ENCODE data around the gene TEKT2.

Gene TEKT2, protein sequence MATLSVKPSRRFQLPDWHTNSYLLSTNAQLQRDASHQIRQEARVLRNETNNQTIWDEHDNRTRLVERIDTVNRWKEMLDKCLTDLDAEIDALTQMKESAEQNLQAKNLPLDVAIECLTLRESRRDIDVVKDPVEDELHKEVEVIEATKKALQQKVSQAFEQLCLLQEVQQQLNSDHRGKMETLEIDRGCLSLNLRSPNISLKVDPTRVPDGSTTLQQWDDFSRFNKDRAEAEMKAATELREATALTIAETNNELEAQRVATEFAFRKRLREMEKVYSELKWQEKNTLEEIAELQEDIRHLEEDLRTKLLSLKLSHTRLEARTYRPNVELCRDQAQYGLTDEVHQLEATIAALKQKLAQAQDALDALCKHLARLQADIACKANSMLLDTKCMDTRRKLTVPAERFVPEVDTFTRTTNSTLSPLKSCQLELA

DNA sequence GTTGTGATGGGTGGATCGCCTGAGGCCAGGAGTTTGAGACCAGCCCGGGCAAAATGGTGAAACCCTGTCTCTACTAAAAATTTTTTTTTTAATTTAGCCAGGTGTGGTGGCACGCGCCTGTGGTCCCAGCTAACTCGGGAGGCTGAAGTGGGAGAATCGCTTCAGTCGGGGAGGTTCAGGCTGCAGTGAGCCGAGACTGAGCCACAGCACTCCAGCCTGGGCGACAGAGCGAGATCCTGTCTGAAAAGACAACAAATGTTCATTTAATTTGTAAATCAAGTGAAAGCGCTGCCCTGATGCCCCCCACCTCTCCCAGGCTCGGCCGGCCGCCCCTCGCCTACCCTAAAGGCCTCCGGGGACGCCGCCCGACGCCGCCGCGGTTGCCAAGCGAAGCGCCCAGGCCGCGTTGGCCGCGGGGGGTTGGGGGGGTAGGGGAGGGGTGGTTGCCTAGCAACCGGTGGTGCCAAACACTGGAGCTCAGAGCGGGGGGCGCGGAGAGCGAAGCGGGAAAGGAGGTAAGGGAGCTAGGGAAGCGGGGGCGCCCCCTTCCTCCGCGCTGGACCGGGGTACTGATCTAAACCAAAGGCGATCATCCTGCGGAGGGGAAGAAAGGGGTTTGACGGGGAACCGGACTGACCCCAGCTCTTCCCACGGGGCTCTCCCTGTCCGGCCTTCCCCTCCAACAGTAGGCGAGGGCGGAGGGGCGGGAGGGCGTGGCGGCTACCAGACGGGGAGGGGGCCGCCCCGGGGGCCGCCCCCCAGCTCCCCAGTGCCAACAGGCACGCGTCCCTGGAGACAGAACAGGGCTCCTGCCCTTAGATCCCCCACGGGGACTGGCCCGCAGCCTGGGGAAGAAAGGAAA is at the start of gene TEKT2:
Gene TEKT2, plus strand, starts transcription at position 460 of the 862 bp plus-strand sequence. CDS start 828 bp downstream, outside the sequence.
- no peak for DNase-seq (ENCODE audit: low read depth)

DNA sequence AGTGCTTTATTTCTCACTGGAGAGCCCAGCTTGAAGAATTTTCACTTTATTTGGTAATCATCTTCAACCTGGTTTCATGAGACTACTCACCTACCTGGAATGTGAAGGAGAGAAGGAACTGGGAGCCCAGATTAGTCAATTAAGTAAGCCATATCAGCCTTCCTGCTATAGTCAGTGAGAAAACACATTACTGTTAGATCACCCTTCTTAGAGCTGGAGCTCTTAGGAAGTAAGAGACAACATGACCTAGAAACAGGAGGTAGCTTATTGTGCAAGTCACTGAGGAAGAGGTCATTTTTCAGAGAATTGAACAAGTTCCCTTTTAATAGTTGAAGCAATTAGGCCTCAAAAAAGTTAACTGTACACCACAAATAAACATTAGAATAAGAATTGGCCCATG is 49.2 kb upstream of the TEKT2 start:
- DNase-seq (ENCODE audit: low read depth), result no peak

DNA sequence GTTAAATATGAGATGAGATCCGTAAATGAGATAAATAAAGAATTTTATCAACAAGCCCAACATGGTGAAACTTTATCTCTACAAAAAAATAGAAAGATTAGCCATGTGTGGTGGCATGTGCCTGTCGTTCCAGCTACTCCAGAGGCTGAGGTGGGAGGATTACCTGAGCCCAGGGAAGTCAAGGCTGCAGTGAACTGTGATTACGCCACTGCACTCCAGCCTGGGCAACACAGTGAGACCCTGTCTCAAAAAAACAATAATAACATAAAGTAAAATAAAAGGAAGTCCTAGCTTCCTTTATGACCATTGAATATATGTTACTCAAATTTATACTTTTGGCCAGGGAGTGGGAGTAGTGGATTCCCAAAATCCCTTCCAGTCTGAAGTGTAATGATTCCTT is 48.7 kb upstream of the TEKT2 start:
- DNase-seq (ENCODE audit: low read depth), result no peak

DNA sequence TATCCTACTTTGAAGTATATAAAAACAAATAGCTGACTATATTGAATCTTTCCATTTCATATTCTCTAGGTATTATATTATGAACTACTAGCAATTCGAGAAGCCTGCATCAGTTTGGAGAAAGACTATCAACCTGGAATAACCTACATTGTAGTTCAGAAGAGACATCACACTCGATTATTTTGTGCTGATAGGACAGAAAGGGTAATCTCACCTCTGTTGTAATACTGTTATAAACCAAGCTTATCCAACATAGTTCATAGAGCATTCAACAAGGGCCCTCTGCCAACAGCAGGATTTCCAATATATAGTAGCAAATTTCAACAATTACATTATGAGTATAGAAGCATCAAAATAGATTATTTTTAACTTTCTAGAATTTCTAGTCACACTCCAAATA is 43.7 kb upstream of the TEKT2 start:
- no peak for DNase-seq (ENCODE audit: low read depth)

DNA sequence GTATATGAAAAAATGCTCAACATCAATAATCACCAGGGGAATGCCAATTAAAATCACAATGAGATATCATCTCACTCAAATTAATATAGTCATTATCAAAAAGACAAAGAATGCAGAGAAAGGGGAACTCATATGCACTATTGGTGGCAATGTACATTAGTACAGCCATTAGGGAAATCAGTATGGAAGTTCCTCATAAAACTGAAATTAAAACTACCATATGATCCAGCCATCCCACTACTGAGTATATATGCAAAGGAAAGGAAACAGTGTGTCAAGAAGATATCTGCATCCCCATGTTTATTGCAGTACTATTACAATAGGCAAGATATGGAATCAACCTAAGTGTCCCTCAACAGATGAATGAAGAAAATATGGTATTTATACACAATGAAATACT is 32.1 kb upstream of the TEKT2 start:
- DNase-seq (ENCODE audit: low read depth), result no peak

DNA sequence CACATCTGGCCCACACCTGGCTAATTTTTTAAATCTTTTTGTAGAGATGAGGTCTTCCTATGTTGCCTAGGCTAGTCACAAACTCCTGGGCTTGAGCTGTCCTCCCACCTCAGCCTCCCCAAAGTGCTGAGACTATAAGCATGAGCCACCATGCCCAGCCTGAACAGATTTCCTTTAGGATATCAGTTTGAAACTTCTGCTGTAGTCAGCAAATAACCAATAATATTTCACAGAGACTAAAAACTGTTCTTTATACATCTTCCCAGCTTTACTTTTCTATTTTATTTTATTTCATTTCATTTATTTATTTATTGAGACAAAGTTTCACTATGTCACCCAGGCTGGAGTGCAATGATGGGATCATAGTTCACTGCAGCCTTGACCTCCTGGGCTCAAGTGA is 29.9 kb upstream of the TEKT2 start:
- no peak for DNase-seq (ENCODE audit: low read depth)

DNA sequence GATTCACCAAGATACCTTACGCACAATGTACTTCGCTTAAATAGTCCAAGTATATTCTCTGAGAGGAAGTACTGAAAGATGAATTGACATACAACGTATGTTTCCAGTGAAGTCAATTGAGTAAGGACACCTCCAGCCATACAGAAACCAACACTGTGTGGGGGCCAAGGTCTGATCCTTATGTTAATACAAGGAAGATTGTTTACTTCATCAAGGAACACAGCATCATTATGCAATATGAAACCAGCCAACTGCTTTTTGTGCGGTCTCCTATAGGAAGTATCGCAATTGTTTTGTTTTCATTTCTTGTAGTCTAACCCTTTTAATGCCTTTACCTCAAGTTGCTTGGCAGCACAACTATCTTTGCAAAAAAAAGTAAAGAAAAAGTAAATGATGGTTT is 28.2 kb upstream of the TEKT2 start:
- DNase-seq (ENCODE audit: low read depth), result no peak

DNA sequence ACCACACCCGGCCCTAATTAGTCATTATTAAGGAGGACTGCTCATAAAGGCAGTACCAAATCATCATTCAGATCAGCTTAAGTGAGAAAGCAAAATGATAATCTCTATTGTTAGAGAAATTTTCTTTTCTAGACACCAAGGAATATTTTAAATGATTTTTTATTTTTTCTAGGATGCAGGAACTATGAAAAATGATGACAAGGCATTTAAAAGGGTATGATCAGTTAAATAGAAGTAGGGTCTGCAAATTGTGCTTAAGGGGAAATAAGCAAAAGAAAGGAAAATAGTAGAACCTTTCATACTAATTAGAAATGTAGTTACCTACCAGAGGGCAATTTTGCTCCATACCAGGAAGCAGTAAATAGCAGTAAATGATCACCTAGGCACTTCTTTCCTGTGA is 21.6 kb upstream of the TEKT2 start:
- DNase-seq (ENCODE audit: low read depth), result no peak

DNA sequence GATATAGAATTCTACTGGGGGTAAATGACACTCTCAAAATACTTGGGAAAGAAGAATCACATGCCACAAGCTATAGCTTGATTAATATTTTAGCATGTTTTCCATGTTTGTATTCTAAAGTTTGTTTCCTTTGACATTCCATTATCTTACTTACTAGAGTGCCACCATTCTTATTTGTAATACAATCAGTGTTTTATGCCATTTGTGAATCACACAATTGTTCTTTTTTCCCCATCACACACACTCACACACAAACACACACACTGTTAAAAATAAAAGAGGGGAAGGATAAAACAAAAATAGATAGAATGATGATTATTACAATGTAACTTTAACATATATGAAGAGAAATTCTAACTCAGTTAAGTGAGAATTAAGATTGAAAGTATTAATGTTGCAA is 16.0 kb upstream of the TEKT2 start:
- DNase-seq (ENCODE audit: low read depth), result no peak

DNA sequence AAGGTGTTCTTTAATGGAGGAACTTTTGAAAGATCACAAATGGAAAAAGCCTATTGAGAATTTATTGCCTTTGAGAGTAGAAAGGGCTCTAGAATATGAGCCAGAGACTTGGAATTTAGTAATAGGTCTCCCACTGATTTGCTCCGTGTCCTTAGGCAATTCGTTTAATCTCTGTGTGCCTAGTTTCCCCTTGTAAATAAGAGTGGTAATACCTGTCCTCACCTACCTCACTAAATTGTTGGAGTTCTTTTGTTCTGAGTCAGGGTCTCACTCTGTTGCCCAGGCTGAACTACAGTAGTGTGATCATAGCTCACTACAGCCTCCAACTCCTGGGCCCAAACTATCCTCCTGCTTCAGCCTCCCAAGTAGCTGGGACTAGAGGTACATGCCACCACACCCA is 15.0 kb upstream of the TEKT2 start:
- DNase-seq (ENCODE audit: low read depth), result no peak

DNA sequence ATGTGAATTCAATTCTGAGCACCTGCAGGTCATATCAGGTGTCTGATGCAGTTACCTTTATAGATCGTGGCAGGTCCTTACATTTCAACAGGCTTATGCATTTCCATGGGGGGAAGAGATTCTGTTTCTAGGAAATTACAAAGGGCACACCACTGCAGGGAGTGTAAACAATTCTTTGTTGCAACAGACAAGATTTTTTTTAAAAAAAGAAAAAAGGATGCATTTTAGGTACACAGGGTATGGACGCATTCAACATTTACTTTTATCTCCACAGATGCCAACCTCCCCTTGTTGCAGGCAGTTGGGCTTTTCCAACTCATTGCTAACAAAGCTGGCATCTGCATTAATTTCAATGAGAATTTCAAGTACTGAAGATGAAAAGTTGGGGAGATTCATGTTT is 13.5 kb upstream of the TEKT2 start:
- DNase-seq (ENCODE audit: low read depth), result no peak

DNA sequence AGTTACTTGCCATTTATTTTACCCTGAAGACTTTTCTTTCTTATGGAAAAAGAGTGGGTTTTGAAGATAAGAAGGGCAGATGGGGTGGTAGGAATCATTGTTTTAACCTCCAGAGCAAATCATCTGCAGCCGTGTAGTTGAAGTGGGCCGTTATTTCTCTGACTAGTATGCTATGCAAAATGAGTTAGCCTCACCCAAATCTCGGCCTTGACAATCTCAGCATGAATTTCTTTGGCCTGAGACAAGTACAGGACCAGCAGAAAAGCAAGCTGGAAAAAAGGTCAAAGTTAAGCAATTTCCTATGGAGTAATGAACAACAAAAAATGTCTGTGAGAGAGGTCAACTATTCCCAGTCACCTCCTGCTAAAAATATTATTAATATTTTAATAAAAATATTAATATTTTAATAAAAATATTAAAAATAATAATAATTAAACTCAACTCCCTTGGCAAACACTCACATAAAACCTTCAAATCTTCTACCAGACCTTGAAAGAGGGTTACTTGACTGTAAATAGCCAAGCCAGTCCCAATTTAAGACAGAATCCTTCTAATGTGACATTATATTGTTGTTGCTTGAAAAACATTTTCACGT is 6.8 kb upstream of the TEKT2 start:
- no peak for DNase-seq (ENCODE audit: low read depth)

DNA sequence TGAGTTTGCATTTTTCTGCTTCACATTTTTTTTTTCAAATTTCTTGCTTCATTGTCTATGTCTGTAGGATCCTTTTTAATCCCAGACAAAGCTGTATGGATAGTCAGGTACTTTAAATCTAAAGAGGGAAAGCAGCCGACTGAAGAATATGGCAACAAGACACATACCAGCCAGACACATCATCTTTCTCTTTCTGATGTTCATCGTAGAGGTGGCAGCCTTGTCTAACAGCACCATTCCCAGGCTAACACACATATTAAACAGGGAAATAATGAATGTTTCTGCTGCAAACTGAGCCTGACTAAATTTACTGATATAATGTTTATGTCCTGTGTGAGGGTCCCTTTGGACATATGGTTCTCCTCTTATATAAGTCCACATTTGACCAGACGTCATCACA is 3.7 kb upstream of the TEKT2 start:
- DNase-seq (ENCODE audit: low read depth), result no peak

DNA sequence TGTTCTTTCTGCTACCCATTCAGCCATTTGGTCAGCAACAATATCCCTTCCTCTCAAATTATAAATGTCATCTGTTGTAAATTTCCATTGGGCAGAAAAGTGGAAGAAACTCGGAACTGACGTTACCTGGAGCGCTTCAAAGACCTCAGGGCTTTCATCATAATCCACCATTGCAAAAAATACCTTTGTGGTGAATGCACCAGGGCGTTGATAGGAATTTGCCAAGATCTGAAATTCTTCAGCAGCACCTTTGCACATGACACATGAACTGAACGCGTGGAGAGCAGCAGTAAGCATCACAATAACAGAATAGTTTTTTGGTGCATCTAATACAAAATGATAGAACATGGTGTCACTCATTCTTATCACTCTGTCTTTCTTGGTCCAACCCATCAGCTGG is 3.1 kb upstream of the TEKT2 start:
- no peak for DNase-seq (ENCODE audit: low read depth)

DNA sequence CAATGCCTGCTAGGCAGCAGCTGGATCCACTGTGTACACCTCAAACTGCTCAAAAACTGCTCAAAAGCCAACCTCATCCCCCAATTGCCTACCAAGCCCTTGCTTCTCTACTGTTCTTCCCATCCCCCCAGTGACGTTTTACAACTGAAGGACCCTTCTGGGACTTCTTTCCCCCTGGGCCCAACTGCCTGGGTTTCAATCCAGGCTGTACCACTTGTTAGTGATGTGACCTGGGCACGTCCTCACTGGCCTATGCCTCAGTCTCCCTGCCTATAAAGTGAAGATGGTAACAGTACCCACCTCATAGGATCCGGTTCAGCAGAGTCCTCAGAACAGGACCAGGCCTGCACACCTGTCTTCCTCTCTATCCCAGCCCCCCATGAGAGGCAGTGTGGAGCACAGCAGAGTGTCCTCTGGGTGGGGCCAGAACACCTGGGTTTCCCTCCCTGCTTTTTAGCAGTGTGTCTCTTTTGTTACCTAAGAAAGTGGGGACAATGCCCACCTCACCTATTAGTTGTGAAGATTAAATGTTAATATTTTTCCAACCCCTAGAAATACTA is 1.9 kb upstream of the TEKT2 start:
- no peak for DNase-seq (ENCODE audit: low read depth)

DNA sequence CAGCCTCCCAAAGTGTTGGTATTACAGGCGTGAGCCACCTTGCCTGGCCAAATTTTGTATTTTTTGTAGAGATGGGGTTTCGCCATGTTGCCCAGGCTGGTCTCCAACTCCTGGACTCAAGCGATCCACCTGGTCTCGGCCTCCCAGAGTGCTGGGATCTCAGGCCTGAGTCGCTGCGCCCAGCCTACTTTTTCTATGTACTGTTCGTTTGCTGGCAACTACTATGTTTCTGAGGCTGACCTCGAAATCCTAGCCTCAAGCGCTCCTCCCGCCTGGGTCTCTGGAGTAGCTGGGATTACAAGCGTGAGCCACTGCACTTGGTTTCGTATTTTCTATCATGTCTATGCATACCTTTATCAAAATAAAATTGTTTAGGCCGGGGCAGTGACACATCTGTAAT is 675 bp upstream of the TEKT2 start:
- DNase-seq (ENCODE audit: low read depth), result no peak

DNA sequence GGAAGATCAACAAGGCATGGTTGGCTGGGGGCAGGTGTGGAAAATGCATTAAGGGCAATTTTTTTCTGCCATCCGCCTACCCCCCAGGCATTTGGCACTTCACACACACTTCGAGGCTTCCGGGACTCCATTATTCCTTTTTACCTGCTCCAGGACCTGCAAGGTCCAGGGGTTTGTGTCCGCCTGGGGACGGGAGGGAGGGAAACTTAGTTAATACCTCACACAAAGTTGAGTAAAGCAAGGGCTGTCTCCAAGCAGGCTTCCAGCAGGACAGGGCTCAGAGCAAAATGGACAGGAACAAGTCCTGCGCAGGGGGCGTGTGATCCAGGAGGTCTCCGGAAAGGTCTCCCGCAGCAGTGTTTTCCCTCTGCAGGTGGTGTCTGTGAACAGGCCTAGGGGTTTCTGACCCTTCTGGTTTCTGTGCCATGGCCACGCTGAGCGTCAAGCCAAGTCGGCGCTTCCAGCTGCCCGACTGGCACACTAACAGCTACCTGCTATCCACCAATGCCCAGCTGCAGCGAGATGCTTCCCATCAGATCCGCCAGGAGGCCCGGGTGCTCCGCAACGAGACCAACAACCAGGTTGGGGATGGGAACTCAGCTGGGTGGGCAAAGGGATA is 712 bp downstream of the TEKT2 start:
- DNase-seq (ENCODE audit: low read depth), result no peak

DNA sequence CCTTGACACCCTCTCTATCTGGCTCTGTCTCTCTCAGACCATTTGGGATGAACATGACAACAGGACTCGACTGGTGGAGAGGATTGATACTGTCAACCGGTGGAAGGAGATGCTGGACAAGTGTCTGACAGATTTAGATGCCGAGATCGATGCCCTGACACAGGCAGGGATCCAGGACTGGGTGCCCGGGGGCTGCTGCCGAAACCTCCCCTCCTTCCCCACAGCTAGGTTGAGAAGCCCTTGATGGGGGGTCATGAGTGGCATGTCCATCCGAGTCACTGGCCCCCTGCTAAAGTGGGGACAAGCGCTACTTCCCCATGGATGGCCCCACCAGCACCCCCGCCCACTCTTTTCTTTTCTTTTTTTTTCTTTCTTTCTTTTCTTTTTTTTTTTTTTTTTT is 1.2 kb downstream of the TEKT2 start:
- no peak for DNase-seq (ENCODE audit: low read depth)

DNA sequence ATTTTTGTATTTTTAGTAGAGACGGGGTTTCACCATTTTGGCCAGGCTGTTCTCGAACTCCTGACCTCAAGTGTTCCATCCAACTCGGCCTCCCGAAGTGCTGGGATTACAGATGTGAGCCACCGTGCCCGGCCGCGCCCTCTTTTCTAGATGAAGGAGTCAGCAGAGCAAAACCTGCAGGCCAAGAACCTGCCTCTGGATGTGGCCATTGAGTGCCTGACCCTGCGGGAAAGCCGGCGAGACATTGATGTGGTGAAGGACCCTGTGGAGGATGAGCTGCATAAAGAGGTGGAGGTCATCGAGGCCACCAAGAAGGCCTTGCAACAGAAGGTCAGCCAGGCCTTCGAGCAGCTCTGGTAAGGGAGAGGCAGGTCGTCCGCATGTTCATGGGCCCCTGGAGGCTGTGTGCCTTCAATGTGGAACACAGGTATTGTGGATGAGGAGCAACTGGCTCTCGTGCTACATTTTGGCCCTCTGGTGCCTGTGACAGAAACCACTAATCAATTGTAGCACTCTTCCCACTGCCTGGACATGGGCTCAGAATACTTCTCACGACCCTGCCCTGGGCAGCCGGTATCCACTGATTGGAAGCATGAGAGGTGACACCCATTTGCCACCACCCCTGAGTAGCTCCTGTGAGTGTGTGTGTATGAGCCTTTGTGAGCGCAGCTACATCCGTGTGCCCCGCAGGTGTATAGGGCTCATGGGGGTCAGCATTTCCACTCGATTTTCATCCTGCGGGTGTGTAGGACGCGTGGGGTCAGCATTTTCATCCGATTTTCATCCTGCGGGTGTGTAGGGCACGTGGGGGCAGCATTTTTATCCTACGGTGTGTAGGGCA is 2.0 kb downstream of the TEKT2 start:
- no peak for DNase-seq (ENCODE audit: low read depth)

DNA sequence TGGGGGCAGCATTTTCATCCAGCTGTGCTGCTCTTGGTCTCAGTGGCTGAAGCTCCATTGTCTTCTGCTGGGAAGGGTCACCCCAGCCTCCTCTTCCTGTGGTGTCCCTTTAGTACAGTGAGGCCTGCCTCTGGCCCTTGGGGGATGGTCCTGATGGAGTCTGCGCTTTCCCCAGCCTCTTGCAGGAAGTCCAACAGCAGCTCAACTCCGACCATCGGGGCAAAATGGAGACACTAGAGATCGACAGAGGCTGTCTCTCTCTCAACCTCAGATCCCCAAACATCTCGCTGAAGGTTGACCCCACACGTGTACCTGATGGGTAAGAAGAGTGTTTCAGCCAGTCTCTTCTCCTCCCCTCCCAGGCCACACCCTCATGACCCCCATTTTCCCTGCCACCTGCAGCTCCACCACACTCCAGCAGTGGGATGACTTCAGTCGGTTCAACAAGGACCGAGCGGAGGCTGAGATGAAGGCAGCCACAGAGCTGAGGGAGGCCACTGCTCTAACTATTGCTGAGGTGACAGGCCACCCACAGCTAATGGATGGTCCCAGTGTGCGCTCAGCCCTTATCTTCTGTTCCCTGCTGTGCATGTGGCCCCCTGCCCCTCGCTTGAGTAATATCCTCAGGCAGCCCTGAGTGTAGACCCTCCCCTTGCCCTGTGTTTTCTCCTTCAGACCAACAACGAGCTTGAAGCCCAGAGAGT is 2.8 kb downstream of the TEKT2 start:
- DNase-seq (ENCODE audit: low read depth), result no peak

Measured in T-helper 22 cell (primary cell).